ENCODE results near the gene KANK4.
"Not testable (repeated sequence)": the region's sequence is repeated elsewhere in the genome, so short reads cannot be mapped to it uniquely, and the experiment has no call there.

KANK4 gene

GRCh38 chr1:62233926-62234450, 85.2 kb downstream of the KANK4 start:
- DNase-seq, result no peak

- DNase-seq, result no peak
These were observed 86.4 kb downstream of the KANK4 start for GRCh38 chr1:62232871-62233278.

GRCh38 chr1:62230718-62231117, 88.5 kb downstream of the KANK4 start:
- DNase-seq, result no peak

- DNase-seq, result no peak
These were observed 89.3 kb downstream of the KANK4 start for GRCh38 chr1:62229932-62230331.

- no peak for DNase-seq
These were observed 89.8 kb downstream of the KANK4 start for GRCh38 chr1:62229468-62229867.

- no peak for DNase-seq
These were observed 90.4 kb downstream of the KANK4 start for GRCh38 chr1:62228883-62229187.

- no peak for DNase-seq
These were observed 90.9 kb downstream of the KANK4 start for GRCh38 chr1:62228136-62228882.

- no peak for DNase-seq
These were observed 91.7 kb downstream of the KANK4 start for GRCh38 chr1:62227496-62227895.

- no peak for DNase-seq
These were observed 95.1 kb downstream of the KANK4 start for GRCh38 chr1:62224182-62224581.

- DNase-seq, result no peak
These were observed 96.9 kb downstream of the KANK4 start for GRCh38 chr1:62222321-62222720.

- DNase-seq, result no peak
These were observed 98.1 kb downstream of the KANK4 start for GRCh38 chr1:62221171-62221570.

GRCh38 chr1:62220456-62220855, 98.8 kb downstream of the KANK4 start:
- DNase-seq, result not testable (repeated sequence)

GRCh38 chr1:62218604-62219003, 100.6 kb downstream of the KANK4 start:
- DNase-seq, result no peak

GRCh38 chr1:62213075-62213914, 105.9 kb downstream of the KANK4 start:
- DNase-seq, result no peak

GRCh38 chr1:62212411-62212810, 106.8 kb downstream of the KANK4 start:
- DNase-seq, result no peak

- DNase-seq, result no peak
These were observed 108.3 kb downstream of the KANK4 start for GRCh38 chr1:62210960-62211359.

- no peak for DNase-seq
These were observed 109.2 kb downstream of the KANK4 start for GRCh38 chr1:62209931-62210595.

- no peak for DNase-seq
These were observed 110.3 kb downstream of the KANK4 start for GRCh38 chr1:62208970-62209369.

GRCh38 chr1:62208087-62208486, 111.1 kb downstream of the KANK4 start:
- DNase-seq, result no peak

GRCh38 chr1:62207187-62207586, 112.0 kb downstream of the KANK4 start:
- no peak for DNase-seq

GRCh38 chr1:62198781-62199125, 120.5 kb downstream of the KANK4 start:
- DNase-seq, result no peak

GRCh38 chr1:62198069-62198780, 121.0 kb downstream of the KANK4 start:
- no peak for DNase-seq

GRCh38 chr1:62196086-62196690, 123.0 kb downstream of the KANK4 start:
- DNase-seq, result no peak
